ENCODE data around the gene POMC.
A peak's percentile ranks its signal among the peaks of the same experiment; 100 is the strongest.

POMC gene

GRCh38 chr2:25165992-25166875 lies 2.1 kb downstream of the POMC start:
- TF ChIP-seq USF1 (IDR thresholded peaks at IDR 0.05) (no peak), RAD21 (IDR thresholded peaks at IDR 0.05; ENCODE audit: low read depth) (peak; percentile 76)

GRCh38 chr2:25164561-25164960 lies 3.8 kb downstream of the POMC start:
- TF ChIP-seq MAX (IDR thresholded peaks at IDR 0.05) (no peak), CEBPB (IDR thresholded peaks at IDR 0.05) (no peak), USF1 (IDR thresholded peaks at IDR 0.05) (no peak)

- TF ChIP-seq CREB1 (IDR thresholded peaks at IDR 0.05; ENCODE audit: low read depth): no peak
- TF ChIP-seq EP300 (IDR thresholded peaks at IDR 0.05; ENCODE audit: borderline replicate concordance): no peak
- no peak for TF ChIP-seq REST (IDR thresholded peaks at IDR 0.05; ENCODE audit: low read depth)
- no peak for TF ChIP-seq FOXM1 (IDR thresholded peaks at IDR 0.05; ENCODE audit: borderline replicate concordance, low read depth)
- no peak for TF ChIP-seq RAD21 (IDR thresholded peaks at IDR 0.05; ENCODE audit: low read depth)
- no peak for TF ChIP-seq EGR1 (IDR thresholded peaks at IDR 0.05)
- TF ChIP-seq CEBPB (IDR thresholded peaks at IDR 0.05): no peak
- no peak for TF ChIP-seq ZBTB7A (IDR thresholded peaks at IDR 0.05; ENCODE audit: low read depth)
- TF ChIP-seq TCF12 (IDR thresholded peaks at IDR 0.05; ENCODE audit: low read depth): no peak
- no peak for TF ChIP-seq MAX (IDR thresholded peaks at IDR 0.05)
- TF ChIP-seq USF1 (IDR thresholded peaks at IDR 0.05): no peak
- no peak for TF ChIP-seq NFIC (IDR thresholded peaks at IDR 0.05)
- TF ChIP-seq TAF1 (IDR thresholded peaks at IDR 0.05; ENCODE audit: low read depth): no peak
- no peak for TF ChIP-seq YY1 (IDR thresholded peaks at IDR 0.05; ENCODE audit: low read depth)
- TF ChIP-seq TEAD4 (IDR thresholded peaks at IDR 0.05): no peak
These were observed 7.2 kb downstream of the POMC start for GRCh38 chr2:25161055-25161781.

- TF ChIP-seq EGR1 (IDR thresholded peaks at IDR 0.05) (no peak), CREB1 (IDR thresholded peaks at IDR 0.05; ENCODE audit: low read depth) (no peak), EP300 (IDR thresholded peaks at IDR 0.05; ENCODE audit: borderline replicate concordance) (no peak), YY1 (IDR thresholded peaks at IDR 0.05; ENCODE audit: low read depth) (no peak), ZBTB7A (IDR thresholded peaks at IDR 0.05; ENCODE audit: low read depth) (no peak), CEBPB (IDR thresholded peaks at IDR 0.05) (no peak), TCF12 (IDR thresholded peaks at IDR 0.05; ENCODE audit: low read depth) (no peak), NFIC (IDR thresholded peaks at IDR 0.05) (no peak)
These were observed 8.0 kb downstream of the POMC start for GRCh38 chr2:25160376-25160775.

GRCh38 chr2:25159949-25160348 lies 8.4 kb downstream of the POMC start:
- TF ChIP-seq USF1 (IDR thresholded peaks at IDR 0.05) (no peak), EGR1 (IDR thresholded peaks at IDR 0.05) (no peak), CEBPB (IDR thresholded peaks at IDR 0.05) (no peak)

- TF ChIP-seq EGR1 (IDR thresholded peaks at IDR 0.05): no peak
- no peak for TF ChIP-seq MAX (IDR thresholded peaks at IDR 0.05)
- TF ChIP-seq TAF1 (IDR thresholded peaks at IDR 0.05; ENCODE audit: low read depth): no peak
- TF ChIP-seq TEAD4 (IDR thresholded peaks at IDR 0.05): no peak
- no peak for TF ChIP-seq EP300 (IDR thresholded peaks at IDR 0.05; ENCODE audit: borderline replicate concordance)
- no peak for TF ChIP-seq CREB1 (IDR thresholded peaks at IDR 0.05; ENCODE audit: low read depth)
- TF ChIP-seq NFIC (IDR thresholded peaks at IDR 0.05): no peak
- TF ChIP-seq TCF12 (IDR thresholded peaks at IDR 0.05; ENCODE audit: low read depth): no peak
- TF ChIP-seq USF1 (IDR thresholded peaks at IDR 0.05): no peak
- no peak for TF ChIP-seq FOXM1 (IDR thresholded peaks at IDR 0.05; ENCODE audit: borderline replicate concordance, low read depth)
- TF ChIP-seq RAD21 (IDR thresholded peaks at IDR 0.05; ENCODE audit: low read depth): no peak
- TF ChIP-seq REST (IDR thresholded peaks at IDR 0.05; ENCODE audit: low read depth): no peak
- no peak for TF ChIP-seq ZBTB7A (IDR thresholded peaks at IDR 0.05; ENCODE audit: low read depth)
- no peak for TF ChIP-seq CEBPB (IDR thresholded peaks at IDR 0.05)
- no peak for TF ChIP-seq YY1 (IDR thresholded peaks at IDR 0.05; ENCODE audit: low read depth)
These were observed 10.1 kb downstream of the POMC start for GRCh38 chr2:25158096-25158852.

Measured in Ishikawa (cell line).